H1 (cell line): ENCODE measurements around the gene PXT1. TPM values are rescaled to one million over a fixed set of nuclear protein-coding genes. Genes with fewer than 3 reads are reported as not detected.
A peak's percentile ranks its signal among the peaks of the same experiment; 100 is the strongest.

Experiments
- CTCF ChIA-PET: fragments of 300-600 bp; sonication (Branson Sonifier 250); formaldehyde crosslinking; loops from one replicate; lab custom pipeline; 2021; ENCODE audit not compliant: partially characterized antibody; lab: Charles Lee
- POLR2A ChIA-PET: fragments of 300-600 bp; sonication (Branson Sonifier 250); formaldehyde crosslinking; loops from one replicate; lab custom pipeline; 2021; ENCODE audit warnings: inconsistent platforms; ENCODE audit not compliant: partially characterized antibody; lab: Charles Lee
- DNase-seq, 2 experiments: peaks; one replicate each; pipeline versions ENCODE4 v3.0.0 to v3.0.0-alpha.2; 2010 to 2022; ENCODE audit warnings: low spot score in 2 of 2, low read depth in 1 of 2, mixed read lengths in 1 of 2
- FAIRE-seq: peaks from 2 replicates; lab custom pipeline; 2011; peaks lifted over from hg19 to GRCh38; lab: Jason Lieb, UNC
- H2AFZ ChIP-seq: 2 replicates; pipeline ENCODE4 v1.8.1; 2012; ENCODE audit warnings: low read length, inconsistent platforms
- H2AK5ac ChIP-seq: 2 replicates; pipeline ENCODE4 v1.6.1; 2013; ENCODE audit warnings: low read depth, low read length
- H2BK120ac ChIP-seq: replicated peaks from 2 replicates; pipeline ENCODE3; 2013; ENCODE audit warnings: low read depth, low read length, inconsistent platforms
- H2BK12ac ChIP-seq: 2 replicates; pipeline ENCODE4 v1.6.1; 2013; ENCODE audit warnings: low read depth, low read length
- H2BK15ac ChIP-seq: 2 replicates; pipeline ENCODE4 v1.6.1; 2013; ENCODE audit warnings: low read length
- H2BK20ac ChIP-seq: 2 replicates; pipeline ENCODE4 v1.6.1; 2013; ENCODE audit warnings: low read length
- H2BK5ac ChIP-seq: 2 replicates; pipeline ENCODE4 v1.6.1; 2013; ENCODE audit warnings: low read depth, low read length
- H3K14ac ChIP-seq: 2 replicates; pipeline ENCODE4 v1.6.1; 2013; ENCODE audit warnings: inconsistent platforms; ENCODE audit not compliant: insufficient read length
- H3K18ac ChIP-seq: 2 replicates; pipeline ENCODE4 v1.6.1; 2013; ENCODE audit warnings: low read length; ENCODE audit errors: extremely low read depth
- H3K23ac ChIP-seq: 2 replicates; pipeline ENCODE4 v1.6.1; 2013; ENCODE audit warnings: inconsistent platforms; ENCODE audit not compliant: insufficient read length
- H3K23me2 ChIP-seq: 2 replicates; pipeline ENCODE4 v1.6.1; 2013; ENCODE audit warnings: low read depth, low read length
- H3K27ac ChIP-seq: 2 replicates; pipeline ENCODE4 v1.6.1; 2011; ENCODE audit warnings: low read depth, low read length, inconsistent platforms
- H3K27me3 ChIP-seq, 4 experiments: replicated peaks in 1 of 4; 1 replicate in 1 of 4; 2 replicates in 3 of 4; pipeline versions ENCODE4 v1.6.1 to v1.8.1; 2011 to 2013; ENCODE audit warnings: low read length in 3 of 4, mild to moderate bottlenecking in 3 of 4, inconsistent platforms in 2 of 4, mixed read lengths in 2 of 4, moderate library complexity in 1 of 4; ENCODE audit not compliant: control insufficient read depth in 3 of 4, insufficient read depth in 3 of 4; ENCODE audit errors: extremely low read depth in 1 of 4
- H3K36me3 ChIP-seq, 4 experiments: 2 replicates each; pipeline versions ENCODE4 v1.6.1 to v1.8.1; 2011 to 2013; ENCODE audit warnings: mild to moderate bottlenecking in 4 of 4, low read length in 3 of 4, moderate library complexity in 2 of 4, control low read depth in 1 of 4, inconsistent platforms in 1 of 4; ENCODE audit not compliant: insufficient read depth in 4 of 4, control insufficient read depth in 2 of 4
- H3K4ac ChIP-seq: replicated peaks from 2 replicates; pipeline ENCODE3; 2013; ENCODE audit warnings: low read length, low read depth, mixed read lengths, inconsistent platforms; ENCODE audit not compliant: insufficient read length
- H3K4me1 ChIP-seq, 4 experiments: replicated peaks in 1 of 4; 1 replicate in 1 of 4; 2 replicates in 3 of 4; pipeline versions ENCODE4 v1.6.1 to v1.8.1; 2011 to 2013; ENCODE audit warnings: low read length in 3 of 4, inconsistent platforms in 2 of 4, mixed read lengths in 1 of 4; ENCODE audit not compliant: insufficient read depth in 4 of 4, control insufficient read depth in 3 of 4
- H3K4me2 ChIP-seq, 2 experiments: 2 replicates each; pipeline versions ENCODE4 v1.6.1 to v1.8.1; 2011 to 2013; ENCODE audit warnings: low read depth in 2 of 2, low read length in 2 of 2, control low read depth in 1 of 2, inconsistent platforms in 1 of 2, mild to moderate bottlenecking in 1 of 2; ENCODE audit not compliant: insufficient read depth in 1 of 2
- H3K4me3 ChIP-seq, 4 experiments: fragments of 200-600, 300-600 bp in 1 of 4; sonication (generic), shearing (Covaris generic), sonication (Bioruptor Twin) in 1 of 4; 2 replicates each; pipeline versions ENCODE4 v1.5.1 to v1.8.1; 2011 to 2016; ENCODE audit warnings: low read length in 4 of 4, low read depth in 3 of 4, control low read depth in 2 of 4, inconsistent platforms in 2 of 4, mild to moderate bottlenecking in 2 of 4, mixed read lengths in 1 of 4, moderate library complexity in 1 of 4; ENCODE audit not compliant: insufficient read depth in 2 of 4; ENCODE audit errors: extremely low read depth in 1 of 4
- H3K56ac ChIP-seq: replicated peaks from 2 replicates; pipeline ENCODE3; 2013; ENCODE audit warnings: low read depth, mild to moderate bottlenecking, mixed read lengths, low read length, inconsistent platforms; ENCODE audit not compliant: insufficient read length
- H3K79me1 ChIP-seq: 2 replicates; pipeline ENCODE4 v1.6.1; 2013; ENCODE audit warnings: low read depth, low read length, control low read depth
- H3K79me2 ChIP-seq, 2 experiments: 2 replicates each; pipeline versions ENCODE4 v1.6.1 to v1.8.1; 2012 to 2013; ENCODE audit warnings: low read length in 2 of 2, mild to moderate bottlenecking in 2 of 2, inconsistent platforms in 1 of 2; ENCODE audit not compliant: insufficient read depth in 2 of 2, control insufficient read depth in 1 of 2
- H3K9ac ChIP-seq, 4 experiments: replicated peaks in 1 of 4; 1 replicate in 1 of 4; 2 replicates in 3 of 4; pipeline versions ENCODE4 v1.6.1 to v1.8.1; 2011 to 2013; ENCODE audit warnings: low read depth in 3 of 4, low read length in 3 of 4, control low read depth in 2 of 4, mild to moderate bottlenecking in 2 of 4, moderate library complexity in 2 of 4, inconsistent platforms in 1 of 4; ENCODE audit errors: extremely low read depth in 1 of 4
- H3K9me3 ChIP-seq, 2 experiments: 2 replicates each; pipeline versions ENCODE4 v1.6.1 to v1.8.1; 2012 to 2013; ENCODE audit warnings: mild to moderate bottlenecking in 2 of 2, moderate library complexity in 2 of 2, control low read depth in 1 of 2, inconsistent platforms in 1 of 2, low read depth in 1 of 2, low read length in 1 of 2, mixed read lengths in 1 of 2; ENCODE audit not compliant: insufficient read depth in 2 of 2
- H4K20me1 ChIP-seq, 2 experiments: replicated peaks in 1 of 2; 2 replicates each; pipeline versions ENCODE3 to v1.8.1; 2011 to 2013; ENCODE audit warnings: inconsistent platforms in 2 of 2, low read length in 2 of 2, mild to moderate bottlenecking in 1 of 2; ENCODE audit not compliant: insufficient read depth in 2 of 2, control insufficient read depth in 1 of 2
- H4K5ac ChIP-seq: 2 replicates; pipeline ENCODE4 v1.6.1; 2013; ENCODE audit warnings: low read length, low read depth, mixed read lengths, inconsistent platforms; ENCODE audit not compliant: insufficient read length
- H4K8ac ChIP-seq: 2 replicates; pipeline ENCODE4 v1.8.0; 2013; ENCODE audit warnings: mild to moderate bottlenecking, moderate library complexity, low read length, inconsistent platforms; ENCODE audit not compliant: insufficient read depth; ENCODE audit errors: extremely low read depth
- H4K91ac ChIP-seq: replicated peaks from 2 replicates; pipeline ENCODE3; 2013; ENCODE audit warnings: low read length, mixed read lengths, inconsistent platforms; ENCODE audit not compliant: insufficient read length
- BACH1 ChIP-seq: IDR thresholded peaks from 2 replicates; pipeline ENCODE4 v1.6.1; 2012; ENCODE audit warnings: low read length, improper control_type of control experiment
- CHD2 ChIP-seq: IDR thresholded peaks from 2 replicates; pipeline ENCODE4 v1.6.1; 2012; ENCODE audit warnings: low read length, improper control_type of control experiment
- CTCF ChIP-seq, 3 experiments: IDR thresholded peaks; 1 replicate in 2 of 3; 2 replicates in 1 of 3; pipeline versions ENCODE4 v1.5.1 to v1.6.1; 2011; ENCODE audit warnings: low read length in 3 of 3, mild to moderate bottlenecking in 3 of 3, inconsistent platforms in 2 of 3, low read depth in 1 of 3, moderate library complexity in 1 of 3; ENCODE audit not compliant: insufficient read depth in 1 of 3; ENCODE audit errors: control extremely low read depth in 1 of 3
- GABPA ChIP-seq: IDR thresholded peaks from 2 replicates; pipeline ENCODE4 v1.6.1; 2011; ENCODE audit warnings: mild to moderate bottlenecking, low read length, moderate library complexity, borderline replicate concordance; ENCODE audit not compliant: insufficient read depth
- JUN ChIP-seq: IDR thresholded peaks from 2 replicates; pipeline ENCODE4 v1.6.1; 2011; ENCODE audit warnings: low read depth, mild to moderate bottlenecking, improper control_type of control experiment, low read length
- KDM1A ChIP-seq: fragments of 200-600, 300-600 bp; sonication (generic); IDR thresholded peaks from 2 replicates; pipeline ENCODE4 v1.7.1; 2016; ENCODE audit warnings: mild to moderate bottlenecking, low read length, borderline replicate concordance
- POLR2AphosphoS5 ChIP-seq: IDR thresholded peaks from 2 replicates; pipeline ENCODE4 v1.6.1; 2011; ENCODE audit warnings: low read depth, low read length
- RFX5 ChIP-seq: IDR thresholded peaks from 2 replicates; pipeline ENCODE4 v1.6.1; 2011; ENCODE audit warnings: low read depth, low read length, improper control_type of control experiment, borderline replicate concordance
- RNF2 ChIP-seq: fragments of 200-900, 300-1000 bp; sonication (generic); IDR thresholded peaks from 2 replicates; pipeline ENCODE4 v1.7.1; 2016; ENCODE audit warnings: borderline replicate concordance, low read depth, mild to moderate bottlenecking, antibody characterized with exemption, low read length; ENCODE audit not compliant: poor library complexity, severe bottlenecking; ENCODE audit errors: missing control alignments
- TCF12 ChIP-seq: IDR thresholded peaks from 2 replicates; pipeline ENCODE4 v1.6.1; 2011; ENCODE audit warnings: low read depth, mild to moderate bottlenecking, low read length
- YY1 ChIP-seq: IDR thresholded peaks from 2 replicates; pipeline ENCODE4 v1.6.1; 2011; ENCODE audit warnings: low read depth, mild to moderate bottlenecking, low read length
- WGBS, 2 experiments: shearing (Covaris generic) in 1 of 2; methylation state at CpG; one replicate each; pipeline versions ENCODE4 v1.1.6 to v1.1.7; 2013 to 2015; ENCODE audit warnings: low lambda C conversion rate in 2 of 2, mixed read lengths in 2 of 2, inconsistent platforms in 1 of 2, low coverage in 1 of 2, missing lambda C conversion rate in 1 of 2; ENCODE audit not compliant: insufficient replicate concordance in 2 of 2, insufficient coverage in 1 of 2, insufficient read length in 1 of 2; ENCODE audit errors: extremely low coverage in 1 of 2, missing lambda C conversion rate in 1 of 2; 5-methylcytosine and 5-hydroxymethylcytosine counted together
- polyA plus RNA-seq, 7 experiments: library from polyadenylated mRNA; depleted of rRNA in 3 of 7; stranded (reverse) in 5 of 7; unstranded in 2 of 7; fragments of >200 nt in 5 of 7; fragments of 200-250 nt in 2 of 7; gene quantifications; 1 replicate in 5 of 7; 2 replicates in 1 of 7; 4 replicates in 1 of 7; pipeline versions ENCODE4 v1.2.1 to v1.2.3, GENCODE V29; 2011 to 2013; ENCODE audit warnings: missing spikeins in 2 of 7, mixed read lengths in 2 of 7
- total RNA-seq: library from RNA; stranded (reverse); fragmentation: NEBNext Ultra II Directional; extraction: Animal tissue kit (Norgen Biotek cat#: 25700); gene quantifications from 2 replicates; pipeline ENCODE4 v1.2.1, GENCODE V29; 2021

The PXT1 gene
- total and polyA plus RNA-seq, 2 of the 8 experiments (the other 6 are each of a cell fraction or from before 2014, with no cell fraction given) = 0.06 TPM; not detected in 1

- TF ChIP-seq POLR2AphosphoS5 (no peak), RNF2 (no peak), KDM1A (no peak), YY1 (no peak), CTCF (IDR thresholded peaks at IDR 0.05; ENCODE audit: control extremely low read depth in 1 of 3, insufficient read depth in 1 of 3, low read depth in 1 of 3, low read length in 3 of 3) (no peak), BACH1 (no peak), TCF12 (no peak), GABPA (no peak), CHD2 (no peak), RFX5 (no peak), JUN (no peak)
- no peak overlapping the region for H3K9ac ChIP-seq
- no peak overlapping the region for H3K18ac ChIP-seq
- WGBS, 2 experiments = 80% methylated on average over 4 of the region's 4 CpGs; no CpG with 5 or more reads in 1 of the 2 experiments
- no peak overlapping the region for H3K56ac ChIP-seq
- no peaks in the 10 kb centered on the region for H3K36me3 ChIP-seq
- H3K27me3 ChIP-seq = peaks cover 0 to 2% (median under 1%) of the 10 kb centered on the region in 4 experiments; a peak in 3 of 7 replicates
- H4K5ac ChIP-seq = no peak overlapping the region
- H2BK5ac ChIP-seq = no peak overlapping the region
- no peaks in the 10 kb centered on the region for H3K79me2 ChIP-seq
- no peak overlapping the region for H2AFZ ChIP-seq
- H2BK120ac ChIP-seq = no peak overlapping the region
- H3K23me2 ChIP-seq = no peaks in the 10 kb centered on the region
- H3K14ac ChIP-seq = no peak overlapping the region
- FAIRE-seq = no peak
- no peak overlapping the region for H4K8ac ChIP-seq
- H2BK20ac ChIP-seq = peak overlapping the region; percentile 48; the same call in 1 of the 2 replicates
- CTCF ChIA-PET = interaction anchor here (0.6 to 1.5 kb wide), 8 partner anchors 9 to 1837 kb away, joined by 3 to 7 read pairs (median 4); no protein-coding TSS in a partner anchor
- H2BK15ac ChIP-seq = no peak overlapping the region
- no peaks in the 10 kb centered on the region for H4K20me1 ChIP-seq
- no peaks in the 10 kb centered on the region for H3K79me1 ChIP-seq
- H2BK12ac ChIP-seq = no peak overlapping the region
- H3K4me3 ChIP-seq = no peak overlapping the region
- POLR2A ChIA-PET = no interaction called here
- H4K91ac ChIP-seq = no peak overlapping the region
- H3K23ac ChIP-seq = no peak overlapping the region
- no peak overlapping the region for H2AK5ac ChIP-seq
- DNase-seq = no peak
- H3K4me2 ChIP-seq = no peak overlapping the region
- H3K9me3 ChIP-seq = no peaks in the 10 kb centered on the region
- no peak overlapping the region for H3K4ac ChIP-seq
- no peak overlapping the region for H3K27ac ChIP-seq
- H3K4me1 ChIP-seq = peaks cover 0 to 8% (median 2%) of the 10 kb centered on the region in 4 experiments; a peak in 4 of 7 replicates
Measured at GRCh38 chr6:36380166-36380565, 62.5 kb downstream of the PXT1 start.
